SK-N-DZ (cell line): ENCODE results near the gene SFXN4. TPM values are rescaled to one million over a fixed set of nuclear protein-coding genes. Genes with fewer than 3 reads are reported as not detected.

Experiments used
- DNase-seq: peaks from one replicate; pipeline ENCODE4 v3.0.0-alpha.2; 2015; ENCODE audit warnings: low spot score
- polyA plus RNA-seq, 2 experiments: library from polyadenylated mRNA; depleted of rRNA; stranded (reverse); fragments of >200 nt; gene quantifications; 2 replicates each; pipeline ENCODE4 v1.2.3, GENCODE V29; 2014

Gene SFXN4, protein sequence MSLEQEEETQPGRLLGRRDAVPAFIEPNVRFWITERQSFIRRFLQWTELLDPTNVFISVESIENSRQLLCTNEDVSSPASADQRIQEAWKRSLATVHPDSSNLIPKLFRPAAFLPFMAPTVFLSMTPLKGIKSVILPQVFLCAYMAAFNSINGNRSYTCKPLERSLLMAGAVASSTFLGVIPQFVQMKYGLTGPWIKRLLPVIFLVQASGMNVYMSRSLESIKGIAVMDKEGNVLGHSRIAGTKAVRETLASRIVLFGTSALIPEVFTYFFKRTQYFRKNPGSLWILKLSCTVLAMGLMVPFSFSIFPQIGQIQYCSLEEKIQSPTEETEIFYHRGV
- polyA plus RNA-seq (2014; cell fraction: cytosol; rRNA removed) = 47.9 and 341 TPM in 2 replicates
- polyA plus RNA-seq (2014; cell fraction: nucleus; rRNA removed) = 126 and 295 TPM in 2 replicates

DNA sequence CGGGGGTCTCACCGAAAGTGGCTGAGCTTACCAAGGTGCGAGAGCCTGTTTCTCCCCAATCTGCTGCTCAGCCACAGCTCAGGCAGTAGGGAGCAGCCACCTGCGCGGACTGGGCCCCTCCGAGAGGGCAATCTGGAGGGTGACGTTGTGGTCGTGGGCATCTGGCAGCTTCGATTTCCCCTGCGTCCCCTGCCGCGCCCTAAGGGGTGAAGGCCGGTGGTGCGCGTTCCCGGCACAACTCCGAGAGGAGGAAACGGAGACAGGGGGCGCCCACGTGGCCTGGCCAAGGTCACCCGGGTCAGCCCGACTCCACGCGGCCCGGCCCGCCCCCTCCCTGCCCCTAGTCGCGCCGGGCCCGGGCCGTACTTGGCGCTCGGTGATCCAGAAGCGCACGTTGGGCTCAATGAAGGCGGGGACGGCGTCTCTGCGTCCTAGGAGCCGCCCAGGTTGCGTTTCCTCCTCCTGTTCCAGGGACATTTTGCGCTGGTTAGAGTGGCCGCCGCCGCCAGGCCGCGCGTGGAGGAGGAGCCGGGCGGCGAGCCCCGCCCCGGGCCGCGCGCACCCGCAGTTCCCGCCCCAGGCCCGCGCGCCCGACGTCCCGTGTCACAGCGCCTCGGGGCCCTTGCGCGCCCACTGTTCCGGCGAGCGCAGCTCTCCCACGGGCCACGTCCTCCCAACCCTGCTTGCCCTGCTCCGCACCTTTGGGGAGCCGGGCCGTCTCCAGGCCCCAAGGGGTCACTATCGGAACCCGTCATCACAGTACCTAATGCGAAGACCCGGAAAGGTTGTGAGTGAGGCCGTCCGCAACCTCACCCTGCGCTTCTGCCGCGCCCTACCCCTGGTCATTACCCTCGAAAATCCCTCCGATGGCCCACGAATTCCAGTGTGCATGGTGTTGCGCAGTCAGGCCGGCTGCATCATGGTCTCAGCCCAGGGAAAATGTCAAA, at the start of gene SFXN4:
Gene SFXN4 (minus strand): TSS at position 544 of the 947 bp plus-strand sequence. CDS start 67 bp downstream, at position 477.
- DNase-seq = peak; percentile 81

DNA sequence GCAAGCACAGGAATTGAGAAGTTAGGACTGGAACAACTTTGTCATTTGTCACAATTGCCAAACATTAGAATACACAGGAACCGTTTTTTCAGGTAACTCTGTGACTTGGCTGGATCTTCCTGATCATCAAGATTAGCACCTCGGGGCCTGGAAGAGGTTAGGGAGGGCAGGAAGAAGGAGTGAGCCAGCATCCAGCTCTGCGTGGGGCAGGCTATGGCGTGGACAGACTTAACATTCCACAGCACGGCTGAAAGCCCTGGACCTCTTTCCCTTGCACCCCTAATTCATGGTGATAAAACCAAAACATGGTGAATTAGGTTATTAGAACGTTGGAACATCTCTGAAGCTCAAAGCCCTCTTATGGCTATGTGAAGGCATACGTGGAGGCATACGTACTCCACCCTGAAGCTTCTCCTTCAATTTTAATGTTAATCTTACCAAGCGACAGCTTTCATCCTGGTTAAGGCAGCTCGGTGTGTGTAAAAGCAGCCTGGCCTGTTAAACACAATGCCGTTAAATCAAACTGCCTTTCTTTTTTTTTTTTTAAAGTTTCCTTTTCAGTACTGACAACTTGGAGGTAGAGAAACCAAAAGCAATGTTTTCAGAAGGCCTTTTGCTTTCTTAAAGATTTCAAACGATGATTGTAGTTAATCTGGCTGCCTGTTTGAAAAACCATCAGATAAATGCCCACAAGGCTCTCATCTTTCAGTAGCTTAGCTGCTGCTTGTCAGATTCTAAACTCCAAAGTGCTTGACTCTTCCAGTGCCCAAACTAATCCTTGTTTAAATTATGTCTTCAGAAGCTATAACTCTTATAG, 46.3 kb upstream of the SFXN4 start:
- DNase-seq = peak; percentile 84

DNA sequence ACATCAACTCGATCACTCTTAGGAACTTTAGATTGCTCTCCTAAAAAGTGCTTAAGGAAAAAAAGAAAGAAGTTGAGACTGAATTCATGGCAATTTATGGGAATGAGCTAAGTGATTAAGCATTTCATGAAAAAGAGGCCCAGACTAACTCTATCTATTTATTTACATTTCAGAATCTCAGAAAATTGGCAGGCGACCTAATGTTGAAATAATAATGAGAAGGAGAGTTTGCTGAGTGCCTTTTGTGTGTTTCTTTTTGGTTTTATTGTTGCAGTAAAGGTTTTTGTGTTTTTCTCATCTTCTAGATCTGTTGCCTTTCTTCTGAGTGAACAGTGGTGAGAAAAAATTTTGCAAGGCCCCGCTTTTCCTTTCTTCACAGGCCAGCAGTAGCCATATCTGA, 45.7 kb upstream of the SFXN4 start:
- peak; percentile 37 for DNase-seq

DNA sequence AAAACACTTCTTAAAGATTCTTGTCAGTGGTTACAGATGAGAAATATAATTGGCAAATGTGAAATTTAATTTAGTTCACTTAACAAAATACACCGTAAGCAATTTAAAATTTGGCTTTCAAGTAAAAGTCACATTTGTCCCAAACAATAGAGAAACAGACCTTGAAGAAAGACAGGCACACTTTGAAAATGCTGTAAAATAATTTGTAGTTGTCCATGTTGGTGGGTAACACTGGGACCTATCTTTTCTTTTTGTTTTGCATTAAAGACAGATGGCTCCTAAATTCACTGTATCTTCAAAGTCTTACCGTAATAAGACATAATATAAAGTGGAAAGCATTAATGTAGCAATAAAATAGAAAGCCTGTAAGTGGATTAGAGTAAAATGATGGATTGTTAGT, 45.1 kb upstream of the SFXN4 start:
- DNase-seq = peak; percentile 96

DNA sequence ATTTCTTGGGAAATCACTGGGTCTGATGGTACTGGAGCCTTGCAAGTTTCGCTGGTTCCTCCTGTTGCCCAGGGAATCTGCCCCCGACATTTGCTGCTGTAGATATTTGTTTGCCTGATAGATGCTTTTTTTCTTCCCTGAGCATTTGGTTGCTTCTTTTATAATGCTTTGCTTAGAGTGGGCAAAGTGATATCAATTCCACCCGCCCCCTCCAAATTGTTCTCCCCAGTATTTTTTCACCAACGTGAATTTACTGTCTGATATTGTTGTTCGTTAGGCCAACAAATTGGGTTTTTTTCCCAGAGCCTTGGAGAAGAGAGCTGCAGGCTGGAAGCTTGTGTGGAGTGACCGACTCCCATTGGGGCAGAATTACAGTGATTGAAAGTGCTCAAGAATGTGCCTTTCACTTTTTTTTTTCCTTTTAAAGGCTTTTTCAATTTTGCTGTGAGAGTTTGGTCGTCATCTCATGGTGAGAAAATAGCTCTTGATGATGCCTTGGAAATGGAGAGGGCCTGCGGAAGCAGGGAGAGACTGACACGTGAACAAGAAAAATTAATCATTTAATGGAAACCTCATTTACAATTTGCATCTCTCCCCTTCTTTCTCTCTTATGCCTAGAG, 44.3 kb upstream of the SFXN4 start:
- no peak for DNase-seq

DNA sequence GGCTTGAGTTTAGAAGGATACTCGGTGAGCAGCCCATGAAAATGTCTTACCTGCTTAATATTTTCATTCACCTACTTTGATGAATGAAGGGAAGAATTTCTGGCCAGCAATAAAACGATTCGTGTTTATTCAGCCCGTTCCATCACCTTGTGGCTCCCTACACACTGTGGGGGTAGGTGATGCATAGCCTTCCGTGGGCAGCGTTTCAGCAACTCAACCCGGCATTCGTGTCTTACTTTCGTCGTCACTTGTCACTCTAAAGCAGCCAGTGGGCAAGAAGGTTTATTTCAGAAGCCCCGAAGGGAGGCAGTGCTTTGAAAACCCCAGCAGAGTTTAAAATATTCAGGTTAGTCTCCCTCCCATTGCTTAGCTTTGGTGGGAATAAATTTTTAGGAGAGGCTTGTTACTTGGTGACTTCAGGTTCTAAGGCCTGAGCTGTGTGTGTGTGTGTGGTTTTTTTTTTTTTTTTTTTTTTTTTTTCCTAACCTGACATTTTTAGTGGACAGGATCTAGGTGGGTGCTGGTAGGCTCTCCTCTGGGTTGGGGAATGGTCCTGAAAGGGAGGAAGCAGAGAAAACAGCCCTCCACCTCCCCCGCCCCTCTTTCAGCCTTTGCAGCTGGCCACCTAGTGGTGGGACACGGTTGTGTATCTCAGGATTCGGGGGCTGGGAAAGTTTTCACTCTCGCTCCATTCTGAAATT, 43.7 kb upstream of the SFXN4 start:
- peak; percentile 88 for DNase-seq

DNA sequence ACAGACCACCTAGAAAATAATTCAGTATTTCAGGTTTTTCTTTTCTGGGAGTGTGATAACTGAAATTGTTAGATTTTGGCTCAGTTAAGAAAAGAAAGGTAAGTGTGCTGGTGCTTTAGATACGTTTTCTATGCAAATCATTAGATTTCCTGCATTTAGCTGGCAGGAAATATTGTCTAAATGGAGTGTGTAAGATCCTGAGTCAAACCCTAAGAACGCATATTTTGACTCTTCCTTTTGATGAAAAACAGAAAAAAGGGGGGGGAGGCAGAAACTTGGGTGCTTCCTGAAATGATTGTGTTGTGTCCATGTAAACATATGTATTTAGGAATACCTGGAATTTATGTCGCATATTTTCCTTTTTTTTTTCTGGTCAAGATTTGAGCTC, 43.0 kb upstream of the SFXN4 start:
- DNase-seq = no peak

DNA sequence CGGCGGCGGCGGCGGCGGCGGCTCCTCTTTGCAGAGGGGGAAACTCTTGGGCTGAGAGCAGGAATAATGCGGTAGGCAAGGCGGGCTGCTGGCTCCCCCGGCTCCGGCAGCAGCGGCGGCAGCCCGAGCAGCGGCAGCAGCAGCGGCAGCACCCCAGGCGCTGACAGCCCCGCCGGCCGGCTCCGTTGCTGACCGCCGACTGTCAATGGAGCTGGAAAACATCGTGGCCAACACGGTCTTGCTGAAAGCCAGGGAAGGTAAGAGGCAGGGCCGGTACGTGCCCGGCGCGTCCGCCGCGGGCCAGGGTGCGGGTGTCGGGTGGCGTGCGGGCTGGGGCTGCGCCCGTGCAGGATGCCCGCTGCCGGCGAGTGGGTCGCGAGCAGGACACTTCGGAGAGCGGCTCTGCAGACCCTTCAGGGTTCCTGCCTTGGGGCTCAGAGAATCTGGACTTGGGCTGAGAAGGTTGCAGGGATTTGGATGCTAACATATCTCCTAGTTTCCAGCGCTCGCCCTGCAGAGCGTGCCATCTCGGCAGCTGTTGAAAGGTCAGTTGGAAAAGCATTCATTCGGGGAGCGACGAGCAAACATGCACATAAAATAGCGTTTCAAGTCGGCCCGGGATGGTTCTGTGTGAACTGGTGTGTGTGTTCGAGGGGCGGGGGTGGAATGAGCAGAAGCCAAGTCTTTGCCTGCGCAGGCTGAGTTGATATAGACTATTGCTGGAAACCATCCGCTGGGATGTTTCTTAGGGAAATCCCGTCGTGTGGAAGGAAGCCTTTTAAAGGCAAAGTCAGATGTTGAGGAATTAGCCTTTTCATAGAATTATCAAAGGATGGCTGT, 42.4 kb upstream of the SFXN4 start:
- DNase-seq = peak; percentile 47

DNA sequence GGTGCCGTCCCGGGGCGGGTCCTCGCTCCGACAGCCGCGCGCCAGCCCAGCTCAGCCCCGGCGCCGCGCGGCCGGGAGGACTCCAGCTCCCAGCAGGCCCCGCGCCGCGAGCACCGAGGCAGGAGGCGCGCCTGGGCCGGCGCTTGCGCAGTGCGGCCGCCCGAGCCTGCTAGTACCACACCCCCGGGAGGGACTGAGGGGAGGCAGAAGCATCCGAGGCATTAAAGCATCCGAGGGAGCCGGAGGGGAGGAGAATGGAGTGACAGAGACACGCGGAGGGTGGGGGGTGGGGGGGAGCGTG, 41.8 kb upstream of the SFXN4 start, which contains the start of gene GRK5:
Gene GRK5 (plus strand): TSS at position 206 of the 301 bp plus-strand sequence. CDS start 347 bp downstream, outside the sequence.
- peak; percentile 98 for DNase-seq

DNA sequence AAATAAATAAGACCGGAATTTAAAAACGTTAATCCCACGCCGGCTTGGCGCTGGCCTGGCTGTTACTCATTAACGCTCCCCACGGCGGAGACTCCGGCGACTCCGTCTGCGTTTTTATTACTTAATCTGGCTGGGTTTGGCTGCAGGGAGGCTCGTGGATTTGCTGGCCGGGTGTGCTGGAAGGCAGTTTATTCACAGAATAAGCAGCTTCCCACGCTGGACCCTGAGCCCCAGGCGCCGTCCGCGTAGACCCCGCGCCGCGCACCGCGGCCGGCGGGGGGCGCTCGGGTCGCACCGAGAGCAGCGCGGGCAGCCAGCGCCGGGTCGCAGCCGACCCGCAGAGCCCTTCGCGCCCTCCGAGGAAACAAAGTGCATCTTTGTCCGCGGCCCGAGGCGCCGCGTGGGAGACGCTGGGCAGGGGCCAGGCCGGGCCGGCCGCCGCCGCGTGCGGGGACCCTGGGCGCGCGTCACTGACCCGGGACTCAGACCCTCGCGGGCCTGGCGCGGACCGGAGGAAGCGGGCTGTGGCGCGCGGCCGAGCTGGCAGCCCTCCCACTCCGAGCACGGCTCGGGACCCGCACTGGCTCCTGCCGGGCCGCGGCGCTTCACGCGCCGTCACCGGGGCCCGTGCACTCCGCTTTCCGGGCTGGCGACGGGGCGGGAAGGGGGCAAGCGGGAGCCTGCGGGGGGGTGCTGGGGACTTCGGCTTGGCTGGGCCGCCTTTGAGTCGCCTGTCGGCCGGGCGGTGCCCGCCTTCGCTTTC, 41.3 kb upstream of the SFXN4 start:
- peak; percentile 69 for DNase-seq

DNA sequence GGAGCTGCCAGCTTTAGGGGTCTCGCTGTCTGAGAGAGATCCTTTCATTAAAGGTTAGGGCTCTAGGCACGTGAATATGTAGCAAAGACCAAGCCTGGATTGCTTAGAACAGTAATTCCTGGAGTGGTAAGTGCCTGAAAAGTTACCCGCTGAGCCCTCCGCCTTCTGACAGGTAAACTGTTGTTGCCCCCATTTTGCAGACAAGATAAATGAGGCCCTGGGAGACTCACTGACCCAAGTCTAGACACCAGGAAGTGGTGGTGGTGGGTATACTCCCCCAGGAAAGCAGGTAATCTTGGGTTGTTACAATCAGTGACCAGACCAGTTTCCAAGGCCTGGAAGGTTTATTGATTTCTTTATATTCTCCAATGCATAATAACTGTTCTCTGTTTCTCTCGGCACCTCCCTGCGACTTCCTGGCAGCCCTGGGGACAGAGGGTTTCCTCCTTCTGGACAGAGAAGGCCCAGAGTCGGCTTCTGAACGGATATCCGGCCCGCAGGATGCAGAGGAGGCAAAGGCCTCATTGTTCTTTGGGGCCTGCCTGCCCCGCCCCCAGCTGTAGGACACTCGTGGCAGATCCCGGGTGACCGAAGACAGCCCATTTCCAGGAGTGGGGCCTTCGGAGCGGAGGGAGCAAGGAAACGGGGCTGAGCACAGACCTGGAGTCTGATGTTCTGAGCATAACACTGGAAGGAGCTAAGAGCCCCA, 40.5 kb upstream of the SFXN4 start:
- peak; percentile 73 for DNase-seq

DNA sequence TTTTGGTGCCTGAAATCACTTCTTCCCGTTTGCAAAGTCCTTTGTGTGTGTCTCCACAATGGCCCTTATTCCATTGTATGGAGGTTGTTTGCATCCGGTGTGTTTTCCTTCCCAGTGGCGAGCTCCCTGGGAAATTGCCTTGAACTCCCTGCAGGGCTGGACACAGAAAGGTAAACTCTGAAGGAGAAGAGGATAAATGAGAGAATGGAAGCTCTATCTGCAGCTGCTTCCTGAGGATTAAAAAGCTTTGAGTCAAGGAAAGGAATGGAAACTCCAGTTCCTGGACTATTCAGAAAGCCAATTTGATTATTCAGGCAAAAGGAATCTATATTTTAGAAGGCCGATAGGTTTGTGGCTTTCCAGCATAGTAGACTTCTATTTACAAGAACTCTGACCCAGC, 37.5 kb upstream of the SFXN4 start:
- DNase-seq = no peak

DNA sequence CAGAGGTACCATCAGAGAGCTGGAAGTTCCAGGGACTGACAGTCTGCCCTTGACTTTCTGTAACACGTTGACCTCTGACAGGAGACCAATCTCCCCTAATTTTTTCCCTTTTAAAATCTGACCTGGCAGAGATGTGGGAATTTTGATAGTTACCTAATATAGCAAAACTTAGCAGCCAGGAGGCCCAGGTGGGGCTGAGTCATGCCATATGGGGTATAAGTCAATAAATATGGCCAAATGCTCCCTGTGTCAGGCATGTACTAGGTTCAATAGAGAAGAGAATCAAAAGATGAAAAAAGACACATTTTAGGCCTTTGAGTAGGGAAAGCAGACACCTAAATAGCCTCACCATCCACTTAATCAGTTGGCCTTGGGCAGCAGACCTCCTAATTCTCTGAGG, 35.7 kb upstream of the SFXN4 start:
- DNase-seq = no peak

DNA sequence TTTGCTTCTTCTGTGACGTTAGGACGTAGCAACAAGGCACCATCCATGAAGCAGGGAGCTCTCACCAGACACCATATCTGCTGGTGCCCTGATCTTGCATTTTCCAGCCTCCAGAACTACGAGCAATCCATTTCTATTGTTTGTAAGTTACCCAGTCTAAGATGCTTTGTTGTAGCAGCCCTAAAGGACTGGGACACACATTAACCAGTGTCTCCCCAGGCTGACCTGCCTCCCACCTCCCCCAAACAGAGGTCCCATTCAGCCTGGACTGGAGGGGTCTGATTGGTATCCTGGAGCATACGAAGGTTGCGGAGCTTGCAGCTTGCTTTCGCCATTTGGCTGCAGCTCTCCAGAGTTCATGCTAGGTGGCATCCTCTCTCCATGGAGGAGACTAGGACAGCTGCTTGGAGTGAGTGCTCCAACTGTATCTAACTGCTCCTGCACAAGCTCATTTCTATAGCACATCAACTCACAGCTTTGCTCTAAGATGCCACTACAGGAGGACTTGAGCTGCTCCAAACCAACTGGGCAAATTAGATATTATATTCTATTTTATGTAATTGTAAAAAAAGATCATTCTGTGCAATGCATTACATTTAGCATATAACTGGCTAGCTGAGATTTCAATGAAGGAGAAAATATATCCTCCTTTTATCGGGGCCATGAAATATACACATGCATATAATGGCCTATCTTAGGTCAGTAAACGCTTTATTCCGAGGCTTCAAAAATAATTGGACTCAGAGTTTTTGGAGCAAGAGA, 33.9 kb upstream of the SFXN4 start:
- DNase-seq = peak; percentile 87

DNA sequence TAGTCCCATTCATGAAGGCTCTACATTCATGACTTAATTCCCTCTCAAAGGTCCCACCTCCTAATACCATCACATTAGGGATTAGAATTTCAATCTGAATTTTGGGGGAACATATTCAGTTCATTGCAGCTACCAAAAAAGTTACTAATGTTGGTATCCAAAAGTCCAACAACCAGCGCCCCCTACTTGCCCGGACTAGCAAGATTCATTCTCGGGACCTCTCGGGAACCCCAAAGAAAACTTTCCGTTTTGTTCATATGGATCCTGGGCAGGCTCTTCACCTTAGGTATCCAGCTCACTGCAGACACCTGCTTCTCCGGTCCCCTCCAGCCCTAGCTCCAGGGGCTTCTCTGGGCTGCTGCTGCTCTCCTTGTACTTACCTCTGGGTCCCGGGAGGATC, 32.9 kb upstream of the SFXN4 start:
- DNase-seq = no peak

DNA sequence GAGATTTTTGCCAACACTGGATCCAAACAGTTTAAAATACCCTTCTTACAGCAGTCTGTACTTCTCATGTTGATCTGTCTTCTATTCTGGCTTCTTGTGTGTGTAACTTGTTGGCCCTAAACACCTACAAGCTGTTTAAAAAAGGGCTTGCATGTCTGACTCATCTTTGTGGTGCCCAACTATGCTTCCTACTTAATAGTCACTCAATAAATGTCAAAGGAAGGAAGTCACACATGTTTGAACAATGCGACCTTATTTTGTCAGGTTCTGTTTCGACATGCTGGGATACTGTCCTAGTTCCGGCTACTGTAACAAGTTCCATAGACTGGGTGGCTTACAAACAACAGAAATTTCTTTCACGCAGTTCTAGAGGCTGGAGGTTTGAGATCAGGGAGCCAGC, 32.4 kb upstream of the SFXN4 start:
- no peak for DNase-seq

DNA sequence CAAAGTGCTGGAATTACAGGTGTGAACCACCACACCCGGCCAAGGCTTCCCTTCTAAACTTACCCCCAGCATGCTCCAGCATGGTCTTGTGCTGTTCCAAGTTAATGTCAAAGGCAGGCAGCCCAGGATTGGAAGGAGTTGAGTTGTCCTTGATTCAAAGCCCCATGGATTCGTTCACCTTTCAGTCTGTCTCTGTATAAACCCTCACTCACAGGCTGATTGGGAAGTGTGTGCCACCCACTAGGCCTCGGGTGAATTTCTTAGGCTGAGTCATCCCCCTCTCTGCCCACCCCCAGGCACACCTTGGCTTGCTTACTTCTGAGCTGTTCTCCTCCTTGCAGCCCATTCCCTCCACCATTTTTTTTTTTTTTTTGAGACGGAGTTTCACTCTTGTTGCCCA, 26.4 kb upstream of the SFXN4 start:
- DNase-seq = no peak
